GM19351 (cell line): ENCODE data around the gene TBL1XR1.
A peak's percentile ranks its signal among the peaks of the same experiment; 100 is the strongest.

Experiments used
- ATAC-seq: cut with Tn5 transposase; IDR thresholded peaks from one replicate; pipeline ENCODE4 v1.9.1; 2021; ENCODE audit warnings: mild to moderate bottlenecking, moderate library complexity; ENCODE audit not compliant: unreplicated experiment

TBL1XR1 gene

DNA sequence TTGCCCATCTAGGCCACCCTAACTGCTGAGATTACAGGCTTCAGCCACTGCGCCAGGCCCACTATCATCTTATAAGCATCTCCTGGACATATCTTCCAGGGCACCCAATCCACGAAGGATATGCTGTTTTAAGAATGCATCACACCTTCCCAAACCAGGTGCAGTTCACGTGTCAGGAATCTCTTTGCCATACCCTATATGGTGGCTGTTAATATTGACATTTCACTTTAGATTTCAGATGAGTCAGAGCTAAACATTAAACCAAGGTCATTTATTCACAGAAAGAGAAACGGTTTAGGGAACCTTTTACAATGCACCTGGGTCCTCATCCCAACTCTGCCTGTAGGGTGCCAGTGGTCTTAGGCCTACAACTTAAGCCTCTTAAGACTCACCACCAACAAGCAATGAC, 85.7 kb downstream of the TBL1XR1 start:
- no peak for ATAC-seq

DNA sequence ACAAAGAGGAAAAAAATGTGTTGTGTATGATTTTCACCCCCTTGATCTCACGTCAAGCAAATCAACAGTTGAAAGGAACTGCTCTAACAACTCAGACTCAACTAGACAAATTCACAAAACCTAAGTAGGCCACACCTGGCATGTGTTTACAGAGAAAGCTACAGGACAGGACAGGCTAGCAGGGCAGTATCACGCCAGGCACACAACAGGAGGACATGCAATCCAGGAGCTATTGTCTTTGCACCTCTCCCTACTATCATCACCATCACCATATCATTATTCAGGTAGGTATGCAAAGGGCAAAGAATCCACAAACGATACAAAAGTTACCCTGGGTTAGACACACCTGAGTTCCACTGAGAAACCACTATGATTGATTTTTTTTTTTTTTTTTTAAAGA, 86.4 kb downstream of the TBL1XR1 start:
- ATAC-seq: no peak

DNA sequence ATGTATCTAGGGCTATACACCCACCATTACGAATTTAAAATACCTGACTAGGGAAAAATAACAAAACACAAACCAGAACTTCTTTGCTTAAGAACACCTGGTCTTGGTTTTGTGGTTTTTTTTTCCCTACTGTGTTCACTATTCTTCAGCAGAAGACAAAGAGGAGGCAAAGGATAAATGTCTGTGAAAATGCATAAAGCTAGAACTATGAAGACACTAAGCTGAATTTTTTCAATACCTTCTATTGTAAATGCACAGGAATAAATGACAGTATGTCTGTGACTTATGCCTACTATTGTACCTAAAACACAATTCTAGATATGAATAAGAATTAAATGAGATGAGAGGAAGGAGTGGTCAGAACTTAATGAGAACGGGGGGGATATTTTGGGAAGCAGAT, 86.9 kb downstream of the TBL1XR1 start:
- no peak for ATAC-seq

DNA sequence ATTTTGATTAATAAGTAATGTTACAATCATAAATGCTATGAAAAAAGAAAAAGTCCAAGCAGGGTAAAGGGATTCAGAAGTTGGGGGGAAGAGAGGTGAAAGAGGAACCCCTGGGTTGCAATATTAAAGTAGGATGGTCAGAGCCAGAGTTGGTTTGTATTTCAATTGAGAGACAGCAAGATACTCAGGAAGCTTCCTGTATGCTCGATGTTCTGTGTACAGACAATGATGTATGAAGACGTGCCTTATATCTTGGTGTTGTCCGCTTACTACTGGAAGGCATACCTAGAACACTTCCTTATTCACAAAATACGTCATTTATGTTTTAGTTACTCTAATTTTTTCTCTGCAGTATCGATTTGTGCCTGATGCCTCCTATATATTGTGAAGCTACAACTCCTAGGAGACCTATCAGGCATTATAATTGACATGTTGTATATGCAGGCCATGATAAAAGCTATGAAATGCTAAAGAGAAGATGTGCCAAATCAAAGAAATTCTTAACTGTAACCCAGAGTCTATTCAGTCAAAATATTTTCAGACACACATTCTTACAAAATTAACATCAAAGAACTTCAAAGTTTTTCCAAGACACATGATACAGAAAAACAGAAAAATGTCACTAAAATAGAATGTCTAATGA, 87.5 kb downstream of the TBL1XR1 start:
- peak; percentile 29 for ATAC-seq

DNA sequence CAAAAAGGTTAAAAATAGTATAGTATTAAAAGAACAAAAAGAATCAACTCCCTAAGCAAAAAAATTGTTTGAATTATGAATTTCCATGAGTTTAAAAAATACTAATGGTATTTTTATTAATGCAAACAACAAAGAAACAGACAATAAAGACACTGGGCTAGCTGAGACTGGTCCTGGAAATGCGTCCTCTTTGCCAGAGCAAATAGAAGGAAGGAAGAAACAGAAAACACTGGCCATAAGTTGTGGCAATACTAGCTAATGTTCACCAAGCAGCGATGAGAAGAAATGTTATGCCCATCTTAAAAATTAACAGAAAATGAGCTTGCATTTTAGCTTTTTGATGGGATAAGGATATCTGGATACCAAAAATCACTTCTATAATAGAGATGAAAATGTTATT, 88.6 kb downstream of the TBL1XR1 start:
- no peak for ATAC-seq

DNA sequence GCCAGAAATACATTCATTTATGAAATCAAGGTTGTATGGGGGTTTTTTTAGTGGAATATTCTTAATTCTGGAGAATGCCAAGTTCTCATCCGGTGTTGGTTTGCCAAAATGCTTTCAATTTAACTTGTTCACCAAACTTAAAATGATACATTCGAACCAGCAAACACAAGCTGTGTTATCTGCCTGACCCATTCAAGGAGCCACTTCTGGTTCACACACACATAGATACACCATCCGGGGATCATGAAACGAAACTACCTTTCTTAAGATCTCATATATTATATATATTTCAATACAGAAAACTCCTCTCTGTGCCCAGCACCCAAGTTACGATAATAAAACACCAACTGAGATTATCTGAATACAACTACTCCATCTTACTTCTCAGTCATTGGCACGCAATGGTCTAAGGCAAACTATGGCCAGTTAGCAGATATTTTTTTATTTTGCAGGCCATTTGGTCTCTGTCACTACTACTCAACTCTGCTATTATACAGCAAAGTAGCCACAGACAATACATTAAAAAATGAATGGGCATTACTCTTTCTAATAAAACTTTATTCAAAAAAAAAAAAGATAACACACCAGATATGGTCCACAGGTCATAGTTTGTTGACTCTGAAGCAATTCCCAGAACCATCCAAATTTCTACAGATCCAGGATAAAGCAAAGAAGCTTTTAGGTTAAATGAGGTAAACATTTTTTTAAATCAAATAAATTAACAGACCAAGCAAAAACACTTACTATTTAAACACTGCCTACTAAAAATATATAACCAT, 89.6 kb downstream of the TBL1XR1 start:
- no peak for ATAC-seq

DNA sequence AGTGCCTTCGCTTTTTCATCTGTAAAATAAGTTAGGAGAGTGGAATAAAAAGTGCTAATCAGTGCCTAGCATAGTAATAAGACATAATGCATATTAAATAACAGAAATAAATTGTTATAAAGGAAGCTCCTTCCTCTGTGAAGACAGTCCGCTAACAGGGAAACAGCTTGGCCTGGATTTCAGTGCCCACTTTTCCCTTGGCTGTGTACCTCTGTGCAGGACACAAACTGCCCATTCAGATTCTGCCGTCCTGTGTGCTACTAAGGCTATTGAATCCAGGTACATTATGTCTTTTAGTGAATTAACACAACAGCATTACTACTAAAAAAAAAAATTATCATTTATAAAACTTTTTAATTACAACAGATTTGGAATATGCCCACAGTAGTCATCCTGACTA, 90.7 kb downstream of the TBL1XR1 start:
- ATAC-seq: no peak

DNA sequence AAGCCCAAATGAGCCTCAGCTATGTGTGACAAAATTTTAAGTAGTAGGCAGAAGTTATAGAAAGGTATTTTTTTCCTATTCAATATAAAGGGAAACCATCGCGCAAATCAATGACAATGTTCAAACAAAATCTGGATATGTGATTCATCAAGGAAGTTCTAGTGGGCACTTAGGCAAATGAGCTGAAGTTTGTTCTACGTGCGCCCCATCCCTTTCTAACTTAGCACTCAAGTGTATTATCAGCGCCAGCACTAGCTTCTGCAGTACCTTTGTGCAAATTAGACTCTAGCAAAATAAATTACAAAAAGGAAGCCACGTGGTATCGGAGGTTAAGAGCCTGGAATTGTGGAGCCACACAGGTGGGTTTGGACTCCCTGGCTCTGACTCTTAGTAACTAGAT, 91.1 kb downstream of the TBL1XR1 start:
- peak; percentile 56 for ATAC-seq

DNA sequence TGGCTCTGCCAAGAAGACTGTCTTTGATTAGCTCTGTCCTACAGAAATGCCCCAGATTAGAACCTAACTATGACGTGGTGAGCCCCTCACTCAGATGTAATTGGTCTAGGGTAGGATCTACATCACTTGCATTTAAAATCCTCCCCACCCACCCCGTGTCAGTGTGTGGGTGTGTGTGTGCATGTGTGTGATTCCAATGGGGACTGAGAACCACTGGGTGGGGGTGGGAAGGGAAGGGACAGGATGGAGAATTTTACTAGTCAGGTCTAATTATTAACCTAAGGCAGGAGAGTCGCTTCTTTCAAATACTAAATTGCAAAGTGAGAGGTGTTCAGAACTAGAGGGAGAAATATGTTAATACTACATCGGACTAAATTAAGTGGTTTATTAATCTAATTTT, 91.7 kb downstream of the TBL1XR1 start:
- ATAC-seq: no peak

DNA sequence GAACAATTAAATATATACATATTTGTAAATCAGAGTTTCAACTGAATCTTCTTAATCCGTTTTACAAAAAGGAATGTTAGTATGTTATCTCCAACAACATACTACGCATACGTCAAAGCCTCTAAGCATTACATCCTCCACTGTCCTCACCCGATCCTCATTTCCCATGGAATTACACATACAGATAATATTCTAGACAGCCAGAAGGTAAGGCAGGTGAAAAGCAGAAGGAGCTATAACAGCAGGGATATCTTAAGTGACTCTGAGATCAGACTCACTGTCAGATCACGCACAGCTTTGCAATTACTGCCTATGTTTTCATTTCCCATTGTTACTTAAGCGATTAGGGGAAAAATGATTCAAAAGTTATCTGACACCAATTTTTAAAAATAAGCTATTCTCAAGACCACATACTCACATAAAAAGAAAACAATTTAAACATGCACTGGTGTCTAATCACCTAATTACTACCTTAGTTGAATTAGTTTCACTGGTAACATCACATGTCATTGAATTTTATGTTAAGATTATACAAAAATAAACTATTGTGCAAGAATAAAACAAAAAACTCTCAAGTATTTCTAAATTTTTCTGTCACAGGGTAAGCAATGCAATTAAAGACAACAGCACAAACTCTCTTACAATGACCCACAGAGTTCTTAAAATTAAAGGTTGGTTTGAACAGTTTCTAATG, 92.8 kb downstream of the TBL1XR1 start:
- ATAC-seq: no peak

DNA sequence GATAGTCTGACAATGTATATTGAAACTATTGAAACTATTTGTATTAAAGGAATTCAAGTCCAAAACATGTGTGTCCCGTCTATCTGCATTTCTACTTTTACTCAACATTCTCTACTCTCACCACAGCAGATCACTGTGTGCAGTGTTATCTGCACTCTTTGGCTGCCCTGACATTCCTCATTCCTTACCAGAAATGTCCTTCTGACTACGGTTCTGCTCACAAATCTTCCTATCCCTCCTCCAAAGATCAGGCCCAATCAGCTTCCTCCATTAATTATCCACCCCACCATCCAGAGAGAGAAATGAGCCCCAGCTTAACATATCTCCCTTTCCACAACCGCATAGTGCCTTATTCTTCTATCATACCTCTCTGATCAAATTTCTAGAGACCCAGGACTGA, 94.7 kb downstream of the TBL1XR1 start:
- ATAC-seq: no peak

DNA sequence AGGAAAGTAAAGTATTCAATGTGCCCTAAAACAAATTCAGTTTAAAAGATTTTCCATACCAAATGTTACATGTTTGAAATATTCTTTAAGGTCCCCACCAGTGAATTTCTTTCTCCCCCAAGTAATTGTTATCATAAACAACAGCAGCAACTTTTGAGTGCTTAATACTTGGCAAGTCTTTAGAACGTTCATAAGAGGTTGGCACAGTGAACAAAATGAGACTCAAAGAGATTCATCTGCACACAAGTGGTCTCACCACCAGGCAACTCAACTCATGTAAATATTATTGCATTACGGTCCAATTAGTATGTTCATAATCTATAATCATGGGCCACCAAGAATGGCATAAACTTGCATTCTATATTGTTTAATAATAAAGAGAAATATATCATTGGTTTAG, 98.7 kb downstream of the TBL1XR1 start:
- ATAC-seq: no peak

DNA sequence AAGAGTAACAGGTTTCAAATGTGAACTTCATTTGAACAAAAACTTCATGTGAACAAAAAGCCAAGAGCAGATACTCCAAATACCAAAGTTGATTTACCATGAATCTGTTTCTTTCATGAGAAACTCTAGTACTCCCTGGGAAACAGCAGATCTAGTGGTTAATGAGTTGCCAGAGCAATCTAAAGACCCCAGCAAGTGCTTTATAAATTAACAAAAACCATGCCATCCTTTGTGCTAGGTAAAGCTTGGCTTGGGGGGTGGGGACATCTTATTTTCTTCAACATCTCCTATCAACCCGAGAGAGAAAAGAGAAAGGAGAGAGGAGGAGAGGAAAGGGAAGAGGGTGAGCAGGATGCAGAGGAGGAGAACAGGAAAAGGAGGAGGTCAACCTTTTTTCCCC, 100.7 kb downstream of the TBL1XR1 start:
- no peak for ATAC-seq

DNA sequence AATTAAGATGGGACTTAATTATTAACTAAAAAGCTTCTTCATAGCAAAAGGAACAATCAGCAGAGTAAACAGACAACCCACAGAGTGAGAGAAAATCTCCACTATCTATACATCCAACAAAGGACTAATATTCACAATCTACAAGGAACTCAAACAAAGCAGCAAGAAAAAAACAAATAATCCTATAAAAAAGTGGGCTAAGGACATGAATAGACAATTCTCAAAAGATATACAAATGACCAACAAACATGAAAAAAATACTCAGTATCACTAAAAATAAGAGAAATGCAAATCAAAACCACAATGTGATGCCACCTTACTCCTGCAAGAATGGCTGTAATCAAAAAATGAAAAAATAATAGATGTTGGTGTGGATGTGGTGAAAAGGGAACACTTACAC, 103.3 kb downstream of the TBL1XR1 start:
- ATAC-seq: no peak

DNA sequence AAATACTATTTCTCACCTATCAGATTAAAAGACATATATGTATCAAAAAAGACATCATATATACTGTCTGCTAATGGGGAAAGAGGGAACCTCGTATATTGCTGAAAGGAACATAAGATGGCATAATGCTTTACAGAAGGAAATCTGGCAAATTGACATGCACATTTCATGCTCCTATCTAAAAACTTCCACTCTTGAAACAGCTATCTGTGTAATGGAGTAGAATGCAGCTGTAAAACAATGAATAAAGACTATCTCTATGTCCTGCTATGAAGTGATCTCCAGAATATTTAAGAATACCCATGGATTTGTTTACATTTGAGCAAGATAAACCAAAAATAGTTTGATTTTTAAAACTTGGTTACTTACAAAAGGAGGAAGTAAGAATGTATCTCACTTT, 107.4 kb downstream of the TBL1XR1 start:
- no peak for ATAC-seq

DNA sequence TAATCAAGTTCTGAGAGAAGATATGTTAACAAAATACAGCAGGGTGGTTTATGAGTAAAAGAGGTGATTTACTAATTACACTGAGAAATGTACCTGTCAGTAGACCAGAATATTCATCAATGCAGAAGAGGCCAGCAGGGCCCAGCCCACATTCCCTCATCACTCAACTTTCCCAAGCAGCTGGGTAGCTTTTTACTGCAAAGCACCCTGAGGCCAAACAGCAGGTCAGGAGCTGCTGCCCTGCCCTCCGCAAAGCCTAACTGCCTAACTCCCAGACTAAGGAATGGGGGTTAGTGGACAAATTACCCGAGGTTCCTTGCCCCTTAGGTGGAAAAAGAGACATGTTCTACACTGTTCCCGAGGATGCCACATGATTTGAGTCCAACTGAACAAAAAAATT, 108.2 kb downstream of the TBL1XR1 start:
- no peak for ATAC-seq

DNA sequence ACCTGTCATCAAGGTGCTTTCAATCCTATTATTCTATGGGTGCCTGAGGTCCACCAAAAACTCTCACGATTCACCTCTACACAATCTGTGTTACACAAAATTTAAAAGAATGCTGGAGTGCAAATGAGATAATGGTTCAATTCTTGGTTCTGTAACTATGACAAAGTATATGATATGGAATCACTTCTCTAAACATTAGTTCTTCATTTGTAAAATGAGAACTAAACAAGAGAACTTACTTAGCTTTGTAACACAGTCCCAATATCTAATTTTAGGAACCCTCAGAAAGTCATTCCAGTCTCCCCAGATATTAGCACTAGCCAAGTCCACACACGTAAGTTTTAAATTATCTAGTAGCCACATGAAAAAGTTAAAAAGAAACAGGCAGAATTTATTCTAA, 111.5 kb downstream of the TBL1XR1 start:
- peak; percentile 48 for ATAC-seq

DNA sequence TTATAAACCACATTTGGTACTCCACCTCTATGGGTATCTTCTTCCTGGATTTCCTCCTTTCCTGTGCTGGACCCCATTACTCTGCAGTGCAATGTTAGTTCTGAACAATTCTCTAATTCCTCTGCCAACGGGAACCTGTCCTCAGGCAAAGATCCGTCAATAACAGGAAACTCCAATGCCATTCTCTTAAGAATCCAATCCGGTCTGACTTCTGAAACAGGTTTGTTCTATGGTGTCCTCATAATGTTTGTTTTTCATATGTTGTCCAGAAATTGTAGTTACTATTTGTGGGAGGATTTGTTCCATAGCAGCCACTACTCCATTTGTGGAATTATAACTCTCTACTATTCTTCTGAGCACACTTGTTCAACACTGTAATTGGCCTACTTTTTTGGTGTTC, 112.7 kb downstream of the TBL1XR1 start:
- ATAC-seq: no peak

DNA sequence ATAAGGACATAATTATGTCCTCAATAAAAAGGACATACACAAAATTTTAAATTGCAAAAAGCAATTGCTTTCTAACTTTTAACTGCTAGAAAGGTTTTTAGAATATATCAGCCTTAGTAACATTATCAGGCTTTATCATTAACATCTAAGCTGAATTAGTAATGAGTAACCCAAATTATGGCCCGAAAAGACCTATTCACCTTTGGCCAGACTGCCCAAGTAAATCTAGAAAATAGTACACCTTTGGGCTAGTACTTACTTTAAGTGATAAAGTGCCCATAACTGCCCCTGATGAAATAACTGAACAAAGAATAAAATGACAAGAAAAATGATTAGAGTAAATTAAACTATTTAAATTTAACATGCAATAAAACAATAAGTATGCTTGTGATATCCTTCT, 117.2 kb downstream of the TBL1XR1 start:
- no peak for ATAC-seq

DNA sequence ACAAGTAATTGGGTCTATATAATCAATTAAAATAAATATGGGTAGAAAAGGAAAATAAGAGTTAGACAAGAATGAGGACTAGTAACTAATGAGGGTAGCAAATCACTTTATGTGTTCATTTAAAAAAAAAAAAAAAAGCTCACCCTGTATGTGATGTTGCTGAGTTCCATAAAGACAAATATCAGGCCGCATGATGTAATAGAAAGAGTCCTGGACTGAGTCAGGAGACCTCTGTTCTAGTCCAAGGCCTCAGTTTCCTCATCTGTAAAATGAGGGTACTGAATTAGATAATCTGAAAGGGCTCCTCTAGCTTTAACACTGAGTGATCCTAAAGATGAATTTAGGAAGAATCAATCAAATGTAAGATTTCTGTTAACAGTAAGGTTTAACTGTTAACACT, 117.6 kb downstream of the TBL1XR1 start:
- ATAC-seq: no peak

DNA sequence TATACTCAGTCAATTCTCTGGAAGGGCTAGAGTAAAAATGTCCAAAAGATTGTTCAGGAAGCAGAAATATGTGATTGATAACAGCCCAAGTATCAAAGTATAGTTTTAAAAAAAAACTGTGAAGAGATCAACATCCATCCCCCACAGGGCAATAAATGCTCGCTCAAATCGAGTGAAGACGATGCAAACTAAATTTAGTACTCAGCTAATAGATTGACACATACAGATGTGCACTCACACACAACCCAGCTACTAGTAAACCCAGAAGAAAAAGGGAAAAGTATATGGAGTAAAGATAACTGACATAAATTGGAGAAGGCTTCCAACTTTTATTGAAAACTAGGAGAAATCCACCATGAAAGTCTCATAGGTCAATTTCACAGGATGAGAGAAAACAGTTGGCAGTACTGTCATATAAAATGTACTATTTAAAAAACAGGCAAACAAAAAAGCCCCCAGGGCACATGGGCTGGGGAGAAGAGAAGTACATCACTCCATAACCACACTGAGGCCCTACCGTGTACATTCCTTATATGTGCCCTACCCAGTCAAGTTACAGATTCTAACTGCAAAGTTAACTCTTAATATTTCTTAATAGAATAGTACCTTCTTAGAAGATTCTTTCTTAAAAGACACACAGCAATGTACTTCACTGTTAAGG, 125.7 kb downstream of the TBL1XR1 start:
- ATAC-seq: no peak
